SK-N-SH (cell line): ENCODE results near the gene RCHY1. TPM values are rescaled to one million over a fixed set of nuclear protein-coding genes. Genes with fewer than 3 reads are reported as not detected.

Experiments
- CTCF ChIA-PET: fragments of 300-600, 350-600 bp; formaldehyde crosslinking; extraction: SDS; loops from one replicate; lab custom pipeline; 2021; lab: Yijun Ruan, JAX
- POLR2A ChIA-PET: fragments of 350-600 bp; sonication (Branson Sonifier 250); formaldehyde crosslinking; extraction: SDS; loops from one replicate; lab custom pipeline; 2020; ENCODE audit warnings: antibody characterized with exemption, inconsistent platforms; lab: Yijun Ruan, JAX
- DNase-seq: peaks from one replicate; pipeline ENCODE4 v3.0.0; 2012
- H2AFZ ChIP-seq: fragments of 200-600 bp; sonication (generic); 2 replicates; pipeline ENCODE4 v1.8.1; 2016; ENCODE audit warnings: antibody characterized with exemption, mild to moderate bottlenecking, low read depth
- H3F3A ChIP-seq: fragments of 200-600 bp; sonication (generic); replicated peaks from 2 replicates; pipeline ENCODE3; 2016; ENCODE audit warnings: antibody characterized with exemption, mild to moderate bottlenecking; ENCODE audit not compliant: insufficient read depth
- H3K27ac ChIP-seq, 2 experiments: fragments of 200-500 bp in 1 of 2; fragments of 200-600 bp in 1 of 2; sonication (Bioruptor generic) in 1 of 2; sonication (generic), shearing (Covaris generic) in 1 of 2; 2 replicates each; pipeline versions ENCODE4 v1.5.1 to v1.6.1; 2014 to 2016; ENCODE audit warnings: low read depth in 2 of 2, inconsistent platforms in 1 of 2, low read length in 1 of 2, mild to moderate bottlenecking in 1 of 2, mixed read lengths in 1 of 2
- H3K27me3 ChIP-seq: fragments of 200-600 bp; sonication (generic), shearing (Covaris generic); 2 replicates; pipeline ENCODE4 v1.6.1; 2016; ENCODE audit warnings: mixed run types; ENCODE audit not compliant: insufficient read depth
- H3K36me3 ChIP-seq, 2 experiments: fragments of 200-500 bp in 1 of 2; fragments of 200-600 bp in 1 of 2; sonication (Bioruptor generic) in 1 of 2; sonication (generic) in 1 of 2; replicated peaks in 1 of 2; 2 replicates each; pipeline versions ENCODE3 to v1.5.1; 2014 to 2016; ENCODE audit warnings: low read length in 1 of 2, mild to moderate bottlenecking in 1 of 2; ENCODE audit not compliant: insufficient read depth in 2 of 2, control insufficient read depth in 1 of 2
- H3K4me1 ChIP-seq, 2 experiments: fragments of 200-500 bp in 1 of 2; fragments of 200-600 bp in 1 of 2; sonication (Bioruptor generic) in 1 of 2; sonication (generic), shearing (Covaris generic) in 1 of 2; 2 replicates each; pipeline versions ENCODE4 v1.5.1 to v1.6.1; 2014 to 2016; ENCODE audit warnings: low read depth in 1 of 2, low read length in 1 of 2, mixed run types in 1 of 2; ENCODE audit not compliant: insufficient read depth in 2 of 2, control insufficient read depth in 1 of 2
- H3K4me2 ChIP-seq: fragments of 200-600 bp; sonication (generic), shearing (Covaris generic); 2 replicates; pipeline ENCODE4 v1.6.1; 2017; ENCODE audit warnings: mixed run types
- H3K4me3 ChIP-seq, 2 experiments: fragments of 200-500 bp in 1 of 2; fragments of 200-600 bp in 1 of 2; sonication (Bioruptor generic) in 1 of 2; sonication (generic), shearing (Covaris generic) in 1 of 2; 2 replicates each; pipeline versions ENCODE4 v1.5.1 to v1.8.1; 2014 to 2016; ENCODE audit warnings: low read depth in 2 of 2, inconsistent platforms in 1 of 2, low read length in 1 of 2, mild to moderate bottlenecking in 1 of 2, mixed read lengths in 1 of 2, moderate library complexity in 1 of 2
- H3K79me2 ChIP-seq: fragments of 200-600 bp; sonication (generic); 2 replicates; pipeline ENCODE4 v1.8.1; 2017; ENCODE audit warnings: mild to moderate bottlenecking; ENCODE audit not compliant: insufficient read depth
- H3K9ac ChIP-seq: fragments of 200-600 bp; sonication (generic); 2 replicates; pipeline ENCODE4 v1.6.1; 2017; ENCODE audit warnings: mixed run types
- H3K9me2 ChIP-seq: fragments of 200-600 bp; sonication (generic); 2 replicates; pipeline ENCODE4 v1.6.1; 2017; ENCODE audit warnings: mixed run types
- H3K9me3 ChIP-seq: fragments of 200-600 bp; sonication (generic); 2 replicates; pipeline ENCODE4 v1.6.1; 2017; ENCODE audit warnings: mixed run types, mild to moderate bottlenecking, moderate library complexity
- H4K20me1 ChIP-seq: fragments of 200-600 bp; sonication (generic); 2 replicates; pipeline ENCODE4 v1.6.1; 2017; ENCODE audit warnings: mild to moderate bottlenecking, mixed run types; ENCODE audit not compliant: insufficient read depth
- EZH2phosphoT487 ChIP-seq: fragments of 200-600 bp; sonication (generic); IDR thresholded peaks from 2 replicates; pipeline ENCODE4 v1.6.1; 2017; ENCODE audit warnings: low read depth, mixed run types, mild to moderate bottlenecking, antibody characterized with exemption, moderate library complexity, borderline replicate concordance
- FOXJ3 ChIP-seq: sonication (generic); formaldehyde crosslinking; IDR thresholded peaks from 2 replicates; pipeline ENCODE4 v1.5.1; 2020; ENCODE audit warnings: mild to moderate bottlenecking, missing genetic modification reagents
- GABPA ChIP-seq: IDR thresholded peaks from 2 replicates; pipeline ENCODE4 v1.4.0; 2012; ENCODE audit warnings: low read depth, mild to moderate bottlenecking
- GATA2 ChIP-seq: sonication (generic); formaldehyde crosslinking; IDR thresholded peaks from 2 replicates; pipeline ENCODE4 v1.5.0; 2020; ENCODE audit warnings: mild to moderate bottlenecking, missing genetic modification reagents
- MEF2A ChIP-seq: IDR thresholded peaks from 2 replicates; pipeline ENCODE4 v1.4.0; 2012; ENCODE audit warnings: low read depth, borderline replicate concordance
- MXI1 ChIP-seq: IDR thresholded peaks from 2 replicates; pipeline ENCODE4 v1.6.1; 2012; ENCODE audit warnings: mild to moderate bottlenecking, low read depth, low read length, improper control_type of control experiment
- NRF1 ChIP-seq: IDR thresholded peaks from 2 replicates; pipeline ENCODE4 v1.6.1; 2012; ENCODE audit warnings: low read depth, mild to moderate bottlenecking, low read length
- POLR2AphosphoS5 ChIP-seq: IDR thresholded peaks from 2 replicates; pipeline ENCODE4 v1.6.1; 2012; ENCODE audit warnings: low read depth, low read length
- RAD21 ChIP-seq: IDR thresholded peaks from 2 replicates; pipeline ENCODE4 v1.6.1; 2012; ENCODE audit warnings: mild to moderate bottlenecking, low read length
- RCOR1 ChIP-seq: fragments of 150-350 bp; IDR thresholded peaks from 2 replicates; pipeline ENCODE4 v1.6.1; 2017; ENCODE audit warnings: antibody characterized with exemption, low read length
- SIN3A ChIP-seq: IDR thresholded peaks from 2 replicates; pipeline ENCODE4 v1.6.1; 2012; ENCODE audit warnings: low read depth, mild to moderate bottlenecking, low read length, moderate library complexity, borderline replicate concordance
- SMC3 ChIP-seq: IDR thresholded peaks from 2 replicates; pipeline ENCODE4 v1.6.1; 2012; ENCODE audit warnings: low read depth, low read length, improper control_type of control experiment
- TAF1 ChIP-seq: IDR thresholded peaks from 2 replicates; pipeline ENCODE4 v1.6.1; 2012; ENCODE audit warnings: low read depth, mild to moderate bottlenecking, low read length, moderate library complexity, borderline replicate concordance
- TCF12 ChIP-seq: IDR thresholded peaks from 2 replicates; pipeline ENCODE4 v1.4.0; 2012
- YY1 ChIP-seq: IDR thresholded peaks from 2 replicates; pipeline ENCODE4 v1.4.0; 2012; ENCODE audit warnings: low read depth, mild to moderate bottlenecking
- WGBS: methylation state at CpG from one replicate; pipeline ENCODE4 v1.1.6; 2017; ENCODE audit warnings: low lambda C conversion rate; 5-methylcytosine and 5-hydroxymethylcytosine counted together
- polyA plus RNA-seq, 3 experiments: library from polyadenylated mRNA; depleted of rRNA; stranded (reverse); fragments of >200 nt; gene quantifications; 2 replicates each; pipeline ENCODE4 v1.2.3, GENCODE V29; 2012
- TF ChIP-seq, protein P1 (sequence below): fragments of 200-600 bp; sonication (generic); IDR thresholded peaks from 2 replicates; pipeline ENCODE4 v1.6.1; 2017; ENCODE audit warnings: antibody characterized with exemption, mild to moderate bottlenecking, moderate library complexity
- TF ChIP-seq, protein P2 (sequence below): fragments of 150-350 bp; IDR thresholded peaks from 2 replicates; pipeline ENCODE4 v1.6.1; 2017; ENCODE audit warnings: antibody characterized with exemption, low read length, low read depth, borderline replicate concordance
- TF ChIP-seq, protein P3 (sequence below): IDR thresholded peaks from 2 replicates; pipeline ENCODE4 v1.4.0; 2012; ENCODE audit warnings: low read depth

RCHY1 gene
- polyA plus RNA-seq, 1 of the 3 experiments (the other 2 are of a cell fraction): 17.4 TPM

DNA sequence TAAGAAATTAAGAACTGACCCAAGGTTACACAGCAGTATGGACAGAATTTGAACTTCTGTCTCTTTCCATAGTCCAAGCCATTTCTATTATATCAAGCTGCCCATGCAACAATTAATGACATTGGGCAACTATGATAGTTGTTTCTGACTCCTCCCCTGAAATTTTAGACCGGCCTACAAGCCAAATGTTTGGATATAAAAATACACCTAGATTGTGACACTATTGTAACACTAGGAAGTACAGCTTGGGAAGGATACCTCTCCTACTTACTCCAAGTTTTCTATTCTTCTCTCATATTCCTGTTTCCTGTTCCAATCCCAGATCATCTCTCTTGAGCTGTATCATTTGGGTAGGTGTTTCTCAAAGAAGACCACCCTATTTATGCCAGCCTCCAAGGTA, 43.5 kb downstream of the RCHY1 start (continued):
- TF ChIP-seq, protein P1, sequence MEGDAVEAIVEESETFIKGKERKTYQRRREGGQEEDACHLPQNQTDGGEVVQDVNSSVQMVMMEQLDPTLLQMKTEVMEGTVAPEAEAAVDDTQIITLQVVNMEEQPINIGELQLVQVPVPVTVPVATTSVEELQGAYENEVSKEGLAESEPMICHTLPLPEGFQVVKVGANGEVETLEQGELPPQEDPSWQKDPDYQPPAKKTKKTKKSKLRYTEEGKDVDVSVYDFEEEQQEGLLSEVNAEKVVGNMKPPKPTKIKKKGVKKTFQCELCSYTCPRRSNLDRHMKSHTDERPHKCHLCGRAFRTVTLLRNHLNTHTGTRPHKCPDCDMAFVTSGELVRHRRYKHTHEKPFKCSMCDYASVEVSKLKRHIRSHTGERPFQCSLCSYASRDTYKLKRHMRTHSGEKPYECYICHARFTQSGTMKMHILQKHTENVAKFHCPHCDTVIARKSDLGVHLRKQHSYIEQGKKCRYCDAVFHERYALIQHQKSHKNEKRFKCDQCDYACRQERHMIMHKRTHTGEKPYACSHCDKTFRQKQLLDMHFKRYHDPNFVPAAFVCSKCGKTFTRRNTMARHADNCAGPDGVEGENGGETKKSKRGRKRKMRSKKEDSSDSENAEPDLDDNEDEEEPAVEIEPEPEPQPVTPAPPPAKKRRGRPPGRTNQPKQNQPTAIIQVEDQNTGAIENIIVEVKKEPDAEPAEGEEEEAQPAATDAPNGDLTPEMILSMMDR: no peak
- no peak for TF ChIP-seq RAD21
- no peak for TF ChIP-seq FOXJ3 (CRISPR knock-in tag)
- no peak for TF ChIP-seq EZH2phosphoT487
- TF ChIP-seq, protein P2, sequence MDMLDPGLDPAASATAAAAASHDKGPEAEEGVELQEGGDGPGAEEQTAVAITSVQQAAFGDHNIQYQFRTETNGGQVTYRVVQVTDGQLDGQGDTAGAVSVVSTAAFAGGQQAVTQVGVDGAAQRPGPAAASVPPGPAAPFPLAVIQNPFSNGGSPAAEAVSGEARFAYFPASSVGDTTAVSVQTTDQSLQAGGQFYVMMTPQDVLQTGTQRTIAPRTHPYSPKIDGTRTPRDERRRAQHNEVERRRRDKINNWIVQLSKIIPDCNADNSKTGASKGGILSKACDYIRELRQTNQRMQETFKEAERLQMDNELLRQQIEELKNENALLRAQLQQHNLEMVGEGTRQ: no peak
- no peak for TF ChIP-seq YY1
- no peak for TF ChIP-seq GABPA
- TF ChIP-seq GATA2 (CRISPR knock-in tag): no peak
- TF ChIP-seq, all 33 proteins: peak for 0

DNA sequence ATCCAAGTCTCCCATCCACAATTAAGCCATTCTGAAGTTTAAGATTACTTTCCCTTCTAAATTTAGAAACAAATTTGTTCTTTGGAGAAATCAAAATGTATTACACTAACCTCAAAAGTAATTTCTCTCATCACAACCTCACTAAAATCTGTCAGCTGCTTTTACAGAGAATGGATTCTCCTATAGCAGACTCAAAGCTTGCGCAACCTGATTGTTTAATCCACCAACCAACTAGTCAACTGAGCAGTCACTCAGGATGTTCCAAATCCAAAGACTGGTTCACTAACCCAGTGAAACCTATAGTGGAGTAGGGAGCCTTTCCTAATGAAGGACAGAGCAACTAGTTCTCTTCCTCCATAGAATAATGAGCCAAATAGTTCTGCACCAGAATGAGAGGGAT, 44.3 kb downstream of the RCHY1 start:
- H3K9ac ChIP-seq: no peak overlapping the region
- TF ChIP-seq YY1 (no peak), RCOR1 (no peak), SMC3 (no peak), MEF2A (no peak), SIN3A (no peak)
- TF ChIP-seq, all 33 proteins: peak for 0
- DNase-seq: no peak
- H3F3A ChIP-seq: no peaks in the 10 kb centered on the region
- POLR2A ChIA-PET: no interaction called here
- H4K20me1 ChIP-seq: no peaks in the 10 kb centered on the region
- H3K27ac ChIP-seq: no peak overlapping the region
- H3K4me1 ChIP-seq: no peaks in the 10 kb centered on the region
- CTCF ChIA-PET: no interaction called here
- no peaks in the 10 kb centered on the region for H3K27me3 ChIP-seq
- H2AFZ ChIP-seq: no peak overlapping the region
- no peak overlapping the region for H3K4me2 ChIP-seq
- H3K9me2 ChIP-seq: no peaks in the 10 kb centered on the region
- 100% methylated on average over 1 of the region's 1 CpG for WGBS
- H3K79me2 ChIP-seq: no peaks in the 10 kb centered on the region
- H3K9me3 ChIP-seq: no peaks in the 10 kb centered on the region
- peaks cover 6 to 12% of the 10 kb centered on the region in 2 experiments for H3K36me3 ChIP-seq
- no peak overlapping the region for H3K4me3 ChIP-seq

DNA sequence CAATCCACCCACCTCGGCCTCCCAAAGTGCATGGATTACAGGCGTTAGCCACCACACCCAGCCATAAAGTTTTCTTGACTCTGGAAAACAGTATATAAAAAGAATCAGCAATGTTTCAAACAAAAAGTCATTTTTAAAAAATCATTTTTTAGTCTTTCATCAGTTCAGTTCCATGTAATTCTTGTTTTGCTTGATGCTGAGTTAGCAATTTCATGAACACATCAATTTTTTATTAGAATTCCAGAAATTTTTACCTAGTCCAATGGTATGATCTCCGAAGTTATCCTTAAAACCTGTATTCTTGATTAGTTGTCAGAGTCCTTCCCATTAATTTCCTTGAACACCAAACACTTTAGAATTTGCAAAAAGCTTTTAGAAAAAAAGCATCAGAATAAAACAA, 56.8 kb downstream of the RCHY1 start:
- WGBS: 7% methylated on average over 3 of the region's 3 CpGs
- no peak overlapping the region for H2AFZ ChIP-seq
- no peaks in the 10 kb centered on the region; the same call in 1 of the 2 replicates for H3K27me3 ChIP-seq
- H3K9me2 ChIP-seq: no peaks in the 10 kb centered on the region
- H3F3A ChIP-seq: no peaks in the 10 kb centered on the region
- H3K4me2 ChIP-seq: no peak overlapping the region
- H3K79me2 ChIP-seq: no peaks in the 10 kb centered on the region
- no peak overlapping the region for H3K4me3 ChIP-seq
- H3K9ac ChIP-seq: no peak overlapping the region
- no peak overlapping the region for H3K27ac ChIP-seq
- no peaks in the 10 kb centered on the region for H3K36me3 ChIP-seq
- H3K9me3 ChIP-seq: no peaks in the 10 kb centered on the region
- ChIA-PET CTCF (interaction anchor here (0.6 kb wide), 1 partner anchor 1671 kb away, joined by 3 read pairs; no protein-coding TSS in a partner anchor), POLR2A (no interaction called here)
- no peaks in the 10 kb centered on the region for H4K20me1 ChIP-seq
- no peak for DNase-seq
- H3K4me1 ChIP-seq: no peaks in the 10 kb centered on the region
- TF ChIP-seq SMC3 (no peak), POLR2AphosphoS5 (no peak), TAF1 (no peak), MXI1 (no peak), NRF1 (no peak), TCF12 (no peak), SIN3A (no peak), YY1 (no peak)
- TF ChIP-seq, protein P1: no peak
- TF ChIP-seq, protein P3, sequence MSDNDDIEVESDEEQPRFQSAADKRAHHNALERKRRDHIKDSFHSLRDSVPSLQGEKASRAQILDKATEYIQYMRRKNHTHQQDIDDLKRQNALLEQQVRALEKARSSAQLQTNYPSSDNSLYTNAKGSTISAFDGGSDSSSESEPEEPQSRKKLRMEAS: no peak
- TF ChIP-seq, protein P2: no peak
